Thyroid gland (tissue), 4 donors: Measurements from ENCODE around the gene KRTAP12-4.

Source experiments
- CTCF ChIP-seq, 6 experiments: fragments of 200-600 bp in 3 of 6; fragments of 450-650 bp in 3 of 6; sonication (generic) in 3 of 6; IDR thresholded peaks; one replicate each; pipeline ENCODE4 v1.5.1; 2016 to 2019; ENCODE audit warnings: antibody characterized with exemption in 6 of 6, mild to moderate bottlenecking in 2 of 6, inconsistent platforms in 1 of 6, moderate library complexity in 1 of 6
- POLR2A ChIP-seq, 2 donors: fragments of 450-650 bp; IDR thresholded peaks; one replicate each; pipeline ENCODE4 v1.6.1; 2017; ENCODE audit warnings: antibody characterized with exemption in 2 of 2, mild to moderate bottlenecking in 2 of 2, moderate library complexity in 1 of 2

- TF ChIP-seq POLR2A (IDR thresholded peaks at IDR 0.05) (no peak), CTCF (IDR thresholded peaks at IDR 0.05) (no peak)
Observed at GRCh38 chr21:44639331-44639655, 15.2 kb downstream of the KRTAP12-4 start.
